AG09309 (cell line): ENCODE results near the gene JADE3.

Experiments used
- DNase-seq: peaks from one replicate; pipeline ENCODE4 v3.0.0-alpha.2; 2010; ENCODE audit warnings: low read depth
- H3K4me3 ChIP-seq: 2 replicates; pipeline ENCODE4 v1.5.1; 2011; ENCODE audit warnings: mild to moderate bottlenecking, low read depth, low read length, moderate library complexity; ENCODE audit not compliant: control insufficient read depth
- CTCF ChIP-seq: IDR thresholded peaks from 2 replicates; pipeline ENCODE4 v1.5.1; 2011; ENCODE audit warnings: mild to moderate bottlenecking, low read depth, low read length, inconsistent platforms; ENCODE audit not compliant: insufficient read depth, control insufficient read depth; ENCODE audit errors: missing control alignments

The JADE3 gene

GRCh38 chrX:46912603-46913491, 626 bp downstream of the JADE3 start:
- peak; percentile 61 for TF ChIP-seq CTCF
- peak overlapping the region; percentile 70 for H3K4me3 ChIP-seq
- no peak for DNase-seq

- no peak for TF ChIP-seq CTCF
- DNase-seq, result no peak
These were observed 1.4 kb downstream of the JADE3 start for GRCh38 chrX:46913667-46914066.

GRCh38 chrX:46916273-46916672, 4.1 kb downstream of the JADE3 start:
- DNase-seq, result no peak
- H3K4me3 ChIP-seq, result no peak overlapping the region
- TF ChIP-seq CTCF, result no peak

More at GRCh38 chrX:46913667-46914066, 1.4 kb downstream of the JADE3 start:
- H3K4me3 ChIP-seq, result peak overlapping the region; percentile 70

GRCh38 chrX:46917622-46918021, 5.4 kb downstream of the JADE3 start:
- DNase-seq, result no peak
- no peak for TF ChIP-seq CTCF
- H3K4me3 ChIP-seq, result no peak overlapping the region

- DNase-seq, result no peak
- no peak overlapping the region for H3K4me3 ChIP-seq
- no peak for TF ChIP-seq CTCF
These were observed 6.2 kb downstream of the JADE3 start for GRCh38 chrX:46918434-46918833.

- no peak overlapping the region for H3K4me3 ChIP-seq
- TF ChIP-seq CTCF, result no peak
- DNase-seq, result no peak
These were observed 8.0 kb downstream of the JADE3 start for GRCh38 chrX:46920235-46920634.

GRCh38 chrX:46922611-46923010, 10.4 kb downstream of the JADE3 start:
- no peak for TF ChIP-seq CTCF
- no peak overlapping the region for H3K4me3 ChIP-seq
- DNase-seq, result no peak
